Right ventricle myocardium superior (tissue), 1 donor: Measurements from ENCODE around the gene CD82. TPM values are rescaled to one million over a fixed set of nuclear protein-coding genes. Genes with fewer than 3 reads are reported as not detected.

Experiments
- ATAC-seq: fragments of 200-7000 bp; cut with Tn5 transposase; one replicate; pipeline ENCODE4 v1.9.1; 2020; ENCODE audit warnings: mild to moderate bottlenecking; ENCODE audit not compliant: poor library complexity
- DNase-seq: peaks from one replicate; pipeline ENCODE4 v3.0.0-alpha.2; 2020
- intact Hi-C: fragments of 100-400 bp; cut with DNase I; formaldehyde crosslinking; loops from one replicate; pipeline ENCODE4 v1.11.2; 2022
- long read RNA-seq: library from polyadenylated mRNA; unstranded; transcript quantifications from one replicate; pipeline ENCODE4 v2.0.0, GENCODE V29; 2021
- total RNA-seq: library from RNA; stranded (reverse); fragmentation: NEBNext Ultra II Directional; extraction: Animal tissue kit (Norgen Biotek cat#: 25700); gene quantifications from one replicate; pipeline ENCODE4 v1.2.1, GENCODE V29; 2021
- donor health status: DM: no; HTN: yes; CAD: no; lungs with severe emphysema.

The CD82 gene
- total RNA-seq: 54.6 TPM
- long read RNA-seq, transcript CD82-201 (10 exons, 2,289 nt): major isoform, 80 of 87 reads
- long read RNA-seq, partial matches to known transcripts: 3 of 87 reads
- long read RNA-seq, other reads (novel, unspliced or antisense): 4 of 87 reads

- intact Hi-C loops: no loop called here
- ATAC-seq: peak; percentile 95
Measured at GRCh38 chr11:44565211-44565952, at the start of gene CD82. CD82 (plus strand) TSS chr11:44565663; CDS start chr11:44594663, 29,000 bp downstream.

GRCh38 chr11:44516688-44517507 lies 48.6 kb upstream of the CD82 start:
- no peak for ATAC-seq
- DNase-seq: no peak
- intact Hi-C loops: no loop called here

More at GRCh38 chr11:44565211-44565952, at the start of gene CD82:
- DNase-seq: peak; percentile 100

- intact Hi-C loops: no loop called here
- ATAC-seq (no peak), DNase-seq (no peak)
Measured at GRCh38 chr11:44517541-44517940, 47.9 kb upstream of the CD82 start.

- intact Hi-C loops: no loop called here
- DNase-seq (no peak), ATAC-seq (no peak)
Measured at GRCh38 chr11:44518968-44519550, 46.4 kb upstream of the CD82 start.

- intact Hi-C loops: no loop called here
- ATAC-seq (peak; percentile 32), DNase-seq (peak; percentile 61)
Measured at GRCh38 chr11:44519989-44520737, 45.3 kb upstream of the CD82 start.

GRCh38 chr11:44521148-44521547 lies 44.3 kb upstream of the CD82 start:
- intact Hi-C loops: no loop called here
- ATAC-seq (no peak), DNase-seq (no peak)

- intact Hi-C loops: no loop called here
- DNase-seq (no peak), ATAC-seq (no peak)
Measured at GRCh38 chr11:44522294-44522693, 43.2 kb upstream of the CD82 start.

- ATAC-seq: no peak
- no peak for DNase-seq
- intact Hi-C loops: no loop called here
Measured at GRCh38 chr11:44524346-44524745, 41.1 kb upstream of the CD82 start.

GRCh38 chr11:44524751-44525201 lies 40.7 kb upstream of the CD82 start:
- no peak for ATAC-seq
- intact Hi-C loops: no loop called here
- no peak for DNase-seq

GRCh38 chr11:44525473-44526252 lies 39.8 kb upstream of the CD82 start:
- DNase-seq: no peak
- intact Hi-C loops: no loop called here
- no peak for ATAC-seq

GRCh38 chr11:44526438-44526837 lies 39.0 kb upstream of the CD82 start:
- DNase-seq (no peak), ATAC-seq (no peak)
- intact Hi-C loops: no loop called here

GRCh38 chr11:44527476-44527875 lies 38.0 kb upstream of the CD82 start:
- intact Hi-C loops: no loop called here
- DNase-seq: no peak
- peak; percentile 47 for ATAC-seq

GRCh38 chr11:44528103-44528502 lies 37.4 kb upstream of the CD82 start:
- no peak for ATAC-seq
- no peak for DNase-seq
- intact Hi-C loops: no loop called here

- ATAC-seq (no peak), DNase-seq (no peak)
- intact Hi-C loops: no loop called here
Measured at GRCh38 chr11:44528581-44528980, 36.9 kb upstream of the CD82 start.

- intact Hi-C loops: no loop called here
- DNase-seq (no peak), ATAC-seq (no peak)
Measured at GRCh38 chr11:44529895-44530412, 35.5 kb upstream of the CD82 start.

GRCh38 chr11:44530413-44531115 lies 34.9 kb upstream of the CD82 start:
- ATAC-seq: no peak
- no peak for DNase-seq
- intact Hi-C loops: no loop called here

- intact Hi-C loops: no loop called here
- DNase-seq (no peak), ATAC-seq (no peak)
Measured at GRCh38 chr11:44531116-44531504, 34.4 kb upstream of the CD82 start.
